HepG2 (cell line): ENCODE measurements around the gene C1R. TPM values are rescaled to one million over a fixed set of nuclear protein-coding genes. Genes with fewer than 3 reads are reported as not detected.

Experiments used
- ARID5B ChIP-seq: IDR thresholded peaks from 2 replicates; pipeline ENCODE4 v1.4.0; 2020; ENCODE audit warnings: mild to moderate bottlenecking, missing genetic modification reagents
- BRCA1 ChIP-seq: sonication (generic); formaldehyde crosslinking; IDR thresholded peaks from 2 replicates; pipeline ENCODE4 v1.4.0; 2020; ENCODE audit warnings: missing genetic modification reagents
- CEBPG ChIP-seq: IDR thresholded peaks from 2 replicates; pipeline ENCODE4 v1.6.1; 2016
- ERF ChIP-seq: IDR thresholded peaks from 2 replicates; pipeline ENCODE4 v1.6.1; 2018; ENCODE audit warnings: missing biosample characterization, missing genetic modification reagents
- GFI1 ChIP-seq: sonication (generic); formaldehyde crosslinking; IDR thresholded peaks from 2 replicates; pipeline ENCODE4 v1.5.0; 2020; ENCODE audit warnings: missing genetic modification reagents, mild to moderate bottlenecking, borderline replicate concordance
- IRF2 ChIP-seq: IDR thresholded peaks from 2 replicates; pipeline ENCODE4 v1.6.1; 2018; ENCODE audit warnings: missing genetic modification reagents, missing compliant biosample characterization
- LCORL ChIP-seq, 2 experiments: fragments of 450-650 bp in 1 of 2; sonication (generic) in 1 of 2; formaldehyde crosslinking in 1 of 2; IDR thresholded peaks; 2 replicates each; pipeline versions ENCODE4 v1.5.0 to v1.6.1; 2017 to 2020; ENCODE audit warnings: antibody characterized with exemption in 1 of 2, missing genetic modification reagents in 1 of 2
- PRDM4 ChIP-seq: sonication (generic); formaldehyde crosslinking; IDR thresholded peaks from 2 replicates; pipeline ENCODE4 v1.9.0; 2021; ENCODE audit warnings: missing genetic modification reagents, borderline replicate concordance
- RAD51 ChIP-seq: fragments of 450-650 bp; IDR thresholded peaks from 2 replicates; pipeline ENCODE4 v1.6.1; 2016; ENCODE audit warnings: borderline replicate concordance
- TIGD3 ChIP-seq: sonication (generic); formaldehyde crosslinking; IDR thresholded peaks from 2 replicates; pipeline ENCODE4 v1.5.1; 2020; ENCODE audit warnings: mild to moderate bottlenecking, missing genetic modification reagents, borderline replicate concordance
- ZIK1 ChIP-seq: sonication (generic); formaldehyde crosslinking; IDR thresholded peaks from 2 replicates; pipeline ENCODE4 v1.5.0; 2020; ENCODE audit warnings: mild to moderate bottlenecking, low read depth, missing genetic modification reagents, borderline replicate concordance
- ZNF136 ChIP-seq: sonication (generic); formaldehyde crosslinking; IDR thresholded peaks from 2 replicates; pipeline ENCODE4 v1.8.1; 2022; ENCODE audit warnings: low read depth, mild to moderate bottlenecking, moderate library complexity, missing genetic modification reagents
- ZNF180 ChIP-seq: sonication (generic); formaldehyde crosslinking; IDR thresholded peaks from 2 replicates; pipeline ENCODE4 v1.4.0; 2020; ENCODE audit warnings: low read depth, missing genetic modification reagents, borderline replicate concordance
- ZNF446 ChIP-seq: sonication (generic); formaldehyde crosslinking; IDR thresholded peaks from 2 replicates; pipeline ENCODE4 v1.5.0; 2020; ENCODE audit warnings: mild to moderate bottlenecking, missing genetic modification reagents
- ZNF605 ChIP-seq: sonication (generic); formaldehyde crosslinking; IDR thresholded peaks from 2 replicates; pipeline ENCODE4 v1.8.0; 2022; ENCODE audit warnings: mild to moderate bottlenecking, missing genetic modification reagents
- ZNF747 ChIP-seq: sonication (generic); formaldehyde crosslinking; IDR thresholded peaks from 2 replicates; pipeline ENCODE4 v1.8.1; 2023; ENCODE audit warnings: missing genetic modification reagents, mild to moderate bottlenecking, borderline replicate concordance
- polyA plus RNA-seq, 8 experiments: library from polyadenylated mRNA; depleted of rRNA in 3 of 8; stranded (reverse) in 7 of 8; unstranded in 1 of 8; fragments of >200 nt; fragmentation: Illumina TruSeq in 4 of 8; extraction: Trizol in 4 of 8; gene quantifications; 2 replicates each; pipeline versions ENCODE4 v1.2.1 to v1.2.3, GENCODE V29; 2011 to 2016; ENCODE audit warnings: low read depth in 4 of 8, missing spikeins in 1 of 8, mixed read lengths in 1 of 8; ENCODE audit not compliant: insufficient read depth in 1 of 8
- total RNA-seq, 5 experiments: library from RNA; depleted of rRNA; stranded (reverse); fragments of >200 nt; fragmentation: Illumina TruSeq; extraction: Trizol; gene quantifications; 2 replicates each; pipeline ENCODE4 v1.2.3, GENCODE V29; 2016; ENCODE audit warnings: low read depth in 1 of 5
- TF ChIP-seq, protein P1 (sequence below), 2 experiments: sonication (generic) in 1 of 2; formaldehyde crosslinking in 1 of 2; IDR thresholded peaks; 2 replicates each; pipeline versions ENCODE4 v1.4.0 to v1.6.1; 2016 to 2020; ENCODE audit warnings: borderline replicate concordance in 1 of 2, low read depth in 1 of 2, mild to moderate bottlenecking in 1 of 2, missing genetic modification reagents in 1 of 2

C1R gene
- total and polyA plus RNA-seq, 2 of the 13 experiments (the other 11 are each of a cell fraction or from before 2014, with no cell fraction given) = 3.5 to 6.5 TPM

GRCh38 chr12:7060353-7060954, 31.8 kb downstream of the C1R start, which contains the start of gene C1S (continued):
- no peak for TF ChIP-seq TIGD3 (CRISPR knock-in tag)
- TF ChIP-seq ZNF605 (CRISPR knock-in tag) = no peak
- TF ChIP-seq ZNF446 (CRISPR knock-in tag) = no peak
- TF ChIP-seq, protein P1, sequence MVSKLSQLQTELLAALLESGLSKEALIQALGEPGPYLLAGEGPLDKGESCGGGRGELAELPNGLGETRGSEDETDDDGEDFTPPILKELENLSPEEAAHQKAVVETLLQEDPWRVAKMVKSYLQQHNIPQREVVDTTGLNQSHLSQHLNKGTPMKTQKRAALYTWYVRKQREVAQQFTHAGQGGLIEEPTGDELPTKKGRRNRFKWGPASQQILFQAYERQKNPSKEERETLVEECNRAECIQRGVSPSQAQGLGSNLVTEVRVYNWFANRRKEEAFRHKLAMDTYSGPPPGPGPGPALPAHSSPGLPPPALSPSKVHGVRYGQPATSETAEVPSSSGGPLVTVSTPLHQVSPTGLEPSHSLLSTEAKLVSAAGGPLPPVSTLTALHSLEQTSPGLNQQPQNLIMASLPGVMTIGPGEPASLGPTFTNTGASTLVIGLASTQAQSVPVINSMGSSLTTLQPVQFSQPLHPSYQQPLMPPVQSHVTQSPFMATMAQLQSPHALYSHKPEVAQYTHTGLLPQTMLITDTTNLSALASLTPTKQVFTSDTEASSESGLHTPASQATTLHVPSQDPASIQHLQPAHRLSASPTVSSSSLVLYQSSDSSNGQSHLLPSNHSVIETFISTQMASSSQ (IDR thresholded peaks at IDR 0.05; ENCODE audit: low read depth) = no peak
- TF ChIP-seq, protein P1 (CRISPR knock-in tag; IDR thresholded peaks at IDR 0.05; ENCODE audit: borderline replicate concordance) = no peak
- 0 out of 2 replicates have a peak, but pooled peaks have one; percentile 21 for TF ChIP-seq ERF
- peak; percentile 77 for TF ChIP-seq CEBPG (CRISPR knock-in tag)
- no peak for TF ChIP-seq ZIK1 (CRISPR knock-in tag)
- TF ChIP-seq LCORL (IDR thresholded peaks at IDR 0.05) = no peak
- TF ChIP-seq LCORL (CRISPR knock-in tag; IDR thresholded peaks at IDR 0.05) = peak; percentile 72
- no peak for TF ChIP-seq RAD51
- TF ChIP-seq BRCA1 (CRISPR knock-in tag) = no peak
- TF ChIP-seq GFI1 (CRISPR knock-in tag) = 0 out of 2 replicates have a peak, but pooled peaks have one; percentile 20
- TF ChIP-seq ARID5B (CRISPR knock-in tag) = peak; percentile 50
- 0 out of 2 replicates have a peak, but pooled peaks have one; percentile 41 for TF ChIP-seq IRF2 (CRISPR knock-in tag)
- no peak for TF ChIP-seq ZNF136
- TF ChIP-seq PRDM4 (CRISPR knock-in tag) = no peak
- no peak for TF ChIP-seq ZNF180 (CRISPR knock-in tag)
- TF ChIP-seq ZNF747 = no peak
